B cell (primary cell): ENCODE results near the gene KCNJ6. TPM values are rescaled to one million over a fixed set of nuclear protein-coding genes. Genes with fewer than 3 reads are reported as not detected.

ENCODE experiments used
- ATAC-seq: fragments of 200-7000 bp; cut with Tn5 transposase; one replicate; pipeline ENCODE4 v1.10.0; 2021; ENCODE audit warnings: low read depth, mild to moderate bottlenecking, moderate number of reproducible peaks, moderate library complexity
- CTCF ChIA-PET: fragments of 350-600 bp; sonication (Branson Sonifier 250); formaldehyde crosslinking; loops from one replicate; lab custom pipeline; 2021; ENCODE audit warnings: antibody characterized with exemption, inconsistent platforms; lab: Charles Lee
- POLR2A ChIA-PET: fragments of 350-600 bp; sonication (Branson Sonifier 250); formaldehyde crosslinking; loops from one replicate; lab custom pipeline; 2021; ENCODE audit warnings: antibody characterized with exemption; lab: Charles Lee
- DNase-seq: peaks from one replicate; pipeline ENCODE4 v3.0.0; 2013
- H2AFZ ChIP-seq: 2 replicates; pipeline ENCODE4 v1.6.1; 2012; ENCODE audit warnings: mild to moderate bottlenecking, low read depth, low read length; ENCODE audit not compliant: insufficient read depth, poor library complexity, severe bottlenecking
- H3K27ac ChIP-seq, 2 donors: 1 replicate in 1 of 2; 2 replicates in 1 of 2; pipeline ENCODE4 v1.5.1; 2012 to 2013; ENCODE audit warnings: low read length in 2 of 2, mild to moderate bottlenecking in 2 of 2, moderate library complexity in 1 of 2
- H3K27me3 ChIP-seq, 4 experiments: fragments of 200-600 bp in 1 of 4; sonication (generic) in 1 of 4; replicated peaks in 1 of 4; 1 replicate in 2 of 4; 2 replicates in 2 of 4; pipeline versions ENCODE4 v1.6.1 to v1.7.0; 2013 to 2016; ENCODE audit warnings: low read length in 3 of 4, mild to moderate bottlenecking in 2 of 4, mixed read lengths in 1 of 4, moderate library complexity in 1 of 4; ENCODE audit not compliant: insufficient read depth in 4 of 4, control insufficient read depth in 3 of 4; ENCODE audit errors: control extremely low read depth in 1 of 4
- H3K36me3 ChIP-seq, 2 experiments: replicated peaks in 1 of 2; 1 replicate in 1 of 2; 2 replicates in 1 of 2; pipeline versions ENCODE4 v1.6.1 to v1.7.1; 2013; ENCODE audit warnings: low read length in 1 of 2; ENCODE audit not compliant: insufficient read depth in 2 of 2, control insufficient read depth in 1 of 2; ENCODE audit errors: control extremely low read depth in 1 of 2, extremely low read depth in 1 of 2
- H3K4me1 ChIP-seq, 2 donors: fragments of 200-600 bp in 1 of 2; sonication (generic) in 1 of 2; 1 replicate in 1 of 2; 2 replicates in 1 of 2; pipeline versions ENCODE4 v1.5.1 to v1.6.1; 2013 to 2017; ENCODE audit warnings: low read length in 2 of 2; ENCODE audit not compliant: control insufficient read depth in 2 of 2, insufficient read depth in 2 of 2
- H3K4me2 ChIP-seq: replicated peaks from 2 replicates; pipeline ENCODE3; 2012; ENCODE audit warnings: mild to moderate bottlenecking, low read depth, low read length; ENCODE audit not compliant: poor library complexity, severe bottlenecking
- H3K4me3 ChIP-seq, 5 experiments: fragments of 200-600 bp in 1 of 5; sonication (generic) in 1 of 5; 1 replicate in 3 of 5; 2 replicates in 2 of 5; pipeline versions ENCODE4 v1.5.1 to v1.7.0; 2011 to 2016; ENCODE audit warnings: low read length in 4 of 5, mild to moderate bottlenecking in 4 of 5, low read depth in 2 of 5, control low read depth in 1 of 5, moderate library complexity in 1 of 5; ENCODE audit not compliant: insufficient read depth in 1 of 5; ENCODE audit errors: control extremely low read depth in 1 of 5, extremely low read depth in 1 of 5
- H3K79me2 ChIP-seq: fragments of 200-600 bp; sonication (generic); one replicate; pipeline ENCODE4 v1.6.0; 2016; ENCODE audit warnings: low read length; ENCODE audit not compliant: control insufficient read depth, insufficient read depth
- H3K9ac ChIP-seq: fragments of 200-600 bp; sonication (generic); 2 replicates; pipeline ENCODE4 v1.6.1; 2017; ENCODE audit warnings: mild to moderate bottlenecking, low read length, moderate library complexity
- H3K9me3 ChIP-seq, 3 donors: one replicate each; pipeline versions ENCODE4 v1.6.1 to v1.7.1; 2013; ENCODE audit warnings: low read length in 2 of 3; ENCODE audit not compliant: control insufficient read depth in 2 of 3, insufficient read depth in 1 of 3; ENCODE audit errors: control extremely low read depth in 1 of 3
- H4K20me1 ChIP-seq: 2 replicates; pipeline ENCODE4 v1.6.0; 2012; ENCODE audit warnings: mild to moderate bottlenecking, low read length; ENCODE audit not compliant: insufficient read depth, control insufficient read depth, poor library complexity, severe bottlenecking
- H3K27ac Mint-ChIP-seq: one replicate; pipeline ENCODE4 v1.8.0; 2021; ENCODE audit warnings: mixed read lengths
- H3K27me3 Mint-ChIP-seq: one replicate; pipeline ENCODE4 v1.8.0; 2021; ENCODE audit warnings: mixed read lengths
- H3K4me1 Mint-ChIP-seq: one replicate; pipeline ENCODE4 v1.8.0; 2021; ENCODE audit warnings: mixed read lengths
- H3K4me3 Mint-ChIP-seq: one replicate; pipeline ENCODE4 v1.8.0; 2021; ENCODE audit warnings: mixed read lengths
- H3K9me3 Mint-ChIP-seq: one replicate; pipeline ENCODE4 v1.8.0; 2022; ENCODE audit warnings: mixed read lengths; ENCODE audit not compliant: insufficient read depth
- CTCF ChIP-seq: fragments of 200-600 bp; IDR thresholded peaks from one replicate; pipeline ENCODE4 v1.8.0; 2022; ENCODE audit warnings: antibody characterized with exemption, mild to moderate bottlenecking
- EZH2 ChIP-seq: IDR thresholded peaks from 2 replicates; pipeline ENCODE4 v1.6.1; 2012; ENCODE audit warnings: borderline replicate concordance, low read depth, mild to moderate bottlenecking, moderate library complexity, low read length; ENCODE audit not compliant: insufficient read depth, poor library complexity, severe bottlenecking
- WGBS: methylation state at CpG from one replicate; pipeline ENCODE4 v1.1.5; 2013; ENCODE audit warnings: missing lambda C conversion rate; ENCODE audit not compliant: insufficient coverage; 5-methylcytosine and 5-hydroxymethylcytosine counted together
- intact Hi-C: fragments of 100-400 bp; cut with micrococcal nuclease; formaldehyde crosslinking; loops from one replicate; pipeline ENCODE4 v1.10.0; 2022
- polyA plus RNA-seq: library from polyadenylated mRNA; depleted of rRNA; stranded (reverse); fragments of >200 nt; gene quantifications from 2 replicates; pipeline ENCODE4 v1.2.3, GENCODE V29; 2012
- total RNA-seq, 2 donors: library from RNA; stranded (reverse); fragments of 120-200 nt in 1 of 2; gene quantifications; 1 replicate in 1 of 2; 2 replicates in 1 of 2; pipeline versions ENCODE4 v1.2.3 to v1.2.4, GENCODE V29; 2013 to 2022

KCNJ6 gene
- total and polyA plus RNA-seq, 2 donors (not counting 1 experiment from before 2014, with no cell fraction given) = not detected

- ATAC-seq (no peak), DNase-seq (no peak)
- Mint-ChIP-seq H3K4me3 (no peak overlapping the region), H3K9me3 (peaks cover 2% of the 10 kb centered on the region), H3K27ac (no peak overlapping the region), H3K27me3 (peaks cover 5% of the 10 kb centered on the region), H3K4me1 (no peaks in the 10 kb centered on the region)
- H3K79me2 ChIP-seq = no peaks in the 10 kb centered on the region
- ChIA-PET POLR2A (no interaction called here), CTCF (no interaction called here)
- no peak overlapping the region for H3K27ac ChIP-seq
- H3K9ac ChIP-seq = no peak overlapping the region
- no peak overlapping the region for H2AFZ ChIP-seq
- intact Hi-C loops = no loop called here
- 78% methylated on average over 7 of the region's 15 CpGs for WGBS
- no peak overlapping the region for H3K4me3 ChIP-seq
- H3K4me2 ChIP-seq = no peak overlapping the region
- H3K4me1 ChIP-seq = no peaks in the 10 kb centered on the region
- H3K27me3 ChIP-seq = no peaks in the 10 kb centered on the region
- no peaks in the 10 kb centered on the region for H4K20me1 ChIP-seq
- no peaks in the 10 kb centered on the region for H3K36me3 ChIP-seq
- TF ChIP-seq CTCF (no peak), EZH2 (no peak)
- peaks cover 0 to 7% (median 0%) of the 10 kb centered on the region in 3 donors for H3K9me3 ChIP-seq
These were observed 135.0 kb downstream of the KCNJ6 start for GRCh38 chr21:37780991-37781983.

GRCh38 chr21:37771181-37771580, 145.1 kb downstream of the KCNJ6 start:
- no CpG with 5 or more reads among the region's 3 CpGs for WGBS
- POLR2A ChIA-PET = no interaction called here
- intact Hi-C loops = no loop called here

More at GRCh38 chr21:37771181-37771580, 145.1 kb downstream of the KCNJ6 start:
- CTCF ChIA-PET = no interaction called here
- Mint-ChIP-seq H3K4me3 (no peak overlapping the region), H3K27ac (no peak overlapping the region), H3K4me1 (no peaks in the 10 kb centered on the region), H3K27me3 (no peaks in the 10 kb centered on the region), H3K9me3 (no peaks in the 10 kb centered on the region)
- TF ChIP-seq CTCF (no peak), EZH2 (no peak)
- Histone ChIP-seq H3K4me2 (no peak overlapping the region), H3K4me1 (no peaks in the 10 kb centered on the region), H3K27ac (no peak overlapping the region), H3K79me2 (no peaks in the 10 kb centered on the region), H3K27me3 (no peaks in the 10 kb centered on the region), H3K9ac (no peak overlapping the region), H2AFZ (no peak overlapping the region), H3K36me3 (no peaks in the 10 kb centered on the region), H3K4me3 (no peak overlapping the region), H3K9me3 (no peaks in the 10 kb centered on the region), H4K20me1 (no peaks in the 10 kb centered on the region)
- DNase-seq (no peak), ATAC-seq (no peak)
